Coronary artery (tissue), 2 donors: ENCODE results near the gene FAM118A.
"Not testable (repeated sequence)": the region's sequence is repeated elsewhere in the genome, so short reads cannot be mapped to it uniquely, and the experiment has no call there.

ENCODE experiments used
- DNase-seq: peaks from one replicate; pipeline ENCODE4 v3.0.0-alpha.2; 2017; ENCODE audit warnings: low spot score
- H3K27ac ChIP-seq, 2 donors: fragments of 200-600 bp; sonication (generic); one replicate each; pipeline ENCODE4 v1.5.1; 2016 to 2019
- H3K4me3 ChIP-seq: fragments of 200-600 bp; sonication (generic); 2 replicates; pipeline ENCODE4 v1.5.1; 2016; ENCODE audit warnings: mild to moderate bottlenecking, moderate library complexity
- CTCF ChIP-seq: fragments of 200-600 bp; sonication (generic); IDR thresholded peaks from one replicate; pipeline ENCODE4 v1.5.1; 2019; ENCODE audit warnings: antibody characterized with exemption

The FAM118A gene

DNA sequence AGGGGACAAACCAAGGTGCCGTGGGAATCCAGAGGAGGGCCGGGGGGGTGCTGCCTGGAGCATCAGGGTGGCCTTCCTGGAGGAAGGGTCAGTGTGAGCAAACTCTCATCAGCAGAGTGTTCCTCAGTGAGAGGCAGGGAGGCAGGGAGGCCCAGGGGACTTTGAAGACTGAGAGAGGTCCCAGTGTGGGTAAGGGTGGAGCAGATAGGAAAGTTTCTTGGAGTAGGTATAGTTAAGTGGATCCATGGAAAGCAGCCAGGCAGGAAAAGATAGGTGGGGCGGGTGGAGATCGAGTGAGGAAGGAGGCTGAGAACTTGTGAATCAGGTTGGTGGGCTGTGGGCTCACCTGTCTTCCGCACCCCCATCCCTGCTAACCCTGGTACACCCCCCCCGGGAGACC is 15.7 kb upstream of the FAM118A start:
- DNase-seq, result no peak
- TF ChIP-seq CTCF, result no peak
- Histone ChIP-seq H3K4me3 (no peak overlapping the region), H3K27ac (no peak overlapping the region)

GRCh38 chr22:45295004-45295403 is 14.7 kb upstream of the FAM118A start:
- not testable (repeated sequence) for H3K27ac ChIP-seq, DNase-seq, H3K4me3 ChIP-seq

GRCh38 chr22:45295492-45295891 is 14.2 kb upstream of the FAM118A start:
- no peak for TF ChIP-seq CTCF
- Histone ChIP-seq H3K27ac (no peak overlapping the region), H3K4me3 (no peak overlapping the region)
- DNase-seq, result no peak

- Histone ChIP-seq H3K4me3 (no peak overlapping the region), H3K27ac (no peak overlapping the region)
- TF ChIP-seq CTCF, result no peak
- DNase-seq, result no peak
Measured at GRCh38 chr22:45296628-45297297, 13.0 kb upstream of the FAM118A start.

DNA sequence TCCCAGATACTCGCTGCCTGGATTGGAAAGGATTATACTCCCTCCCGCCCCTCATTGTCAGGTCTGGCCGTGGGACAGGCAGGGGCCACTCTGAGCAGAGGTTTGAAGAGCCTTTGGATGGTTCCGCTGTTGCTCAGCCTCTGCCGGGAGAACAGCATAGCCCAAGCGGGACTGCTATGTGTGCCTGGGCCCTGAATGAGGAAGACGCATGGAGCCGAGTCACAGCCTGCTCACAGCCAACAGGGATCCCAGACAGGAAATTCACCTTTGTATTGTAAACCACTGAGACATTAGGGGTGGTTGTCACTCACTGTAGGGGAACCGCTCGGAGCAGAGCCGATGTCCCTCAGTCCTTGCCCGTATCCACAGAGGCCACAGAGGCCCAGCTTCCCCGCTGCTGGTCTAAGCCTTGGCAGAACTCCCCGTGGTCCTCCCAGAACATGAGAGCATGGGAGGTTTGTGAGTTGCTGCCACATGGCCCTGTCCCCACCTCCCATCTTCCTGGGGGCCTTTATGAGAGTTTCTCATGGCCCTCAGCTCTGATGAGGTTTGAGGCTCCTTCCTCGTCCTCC is 10.7 kb upstream of the FAM118A start:
- Histone ChIP-seq H3K4me3 (no peak overlapping the region), H3K27ac (no peak overlapping the region)
- TF ChIP-seq CTCF, result no peak
- DNase-seq, result no peak

GRCh38 chr22:45302751-45303150 is 7.0 kb upstream of the FAM118A start:
- Histone ChIP-seq H3K27ac (no peak overlapping the region), H3K4me3 (no peak overlapping the region)
- no peak for TF ChIP-seq CTCF
- no peak for DNase-seq

DNA sequence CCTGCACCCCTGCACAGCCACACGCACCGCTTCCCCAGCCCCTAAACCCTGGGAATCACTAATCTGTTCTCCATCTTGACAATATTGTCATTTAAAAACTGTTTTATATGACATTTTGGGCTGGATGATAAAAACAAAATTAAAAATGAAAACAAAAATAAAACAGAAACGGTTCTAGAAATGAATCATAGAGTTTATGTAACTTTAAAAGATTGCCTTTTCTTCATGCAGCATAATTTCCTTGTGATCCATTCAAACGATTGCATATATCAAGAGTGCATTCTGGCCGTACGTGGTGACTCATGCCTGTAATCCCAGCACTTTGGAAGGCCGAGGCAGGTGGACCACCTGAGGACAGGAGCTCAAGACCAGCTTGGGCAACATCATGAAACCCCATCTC is 6.6 kb upstream of the FAM118A start:
- Histone ChIP-seq H3K4me3 (no peak overlapping the region), H3K27ac (no peak overlapping the region)
- DNase-seq, result no peak
- TF ChIP-seq CTCF, result no peak
